Testis (tissue), 2 donors: ENCODE measurements around the gene UBAP1.

ENCODE experiments used
- CTCF ChIP-seq, 3 experiments: fragments of 450-650 bp in 2 of 3; fragments of 200-600 bp in 1 of 3; sonication (generic) in 1 of 3; IDR thresholded peaks; one replicate each; pipeline ENCODE4 v1.5.1; 2016 to 2019; ENCODE audit warnings: antibody characterized with exemption in 3 of 3, mild to moderate bottlenecking in 2 of 3, moderate library complexity in 1 of 3
- POLR2A ChIP-seq: fragments of 450-650 bp; IDR thresholded peaks from one replicate; pipeline ENCODE4 v1.6.1; 2017; ENCODE audit warnings: antibody characterized with exemption, mild to moderate bottlenecking, moderate library complexity

GRCh38 chr9:34242830-34243229 is 64.0 kb downstream of the UBAP1 start:
- TF ChIP-seq CTCF (IDR thresholded peaks at IDR 0.05) (no peak), POLR2A (no peak)
